CD4-positive, alpha-beta T cell (primary cell): Measurements from ENCODE around the gene EPS8L2. TPM values are rescaled to one million over a fixed set of nuclear protein-coding genes. Genes with fewer than 3 reads are reported as not detected.

Experiments used
- ATAC-seq: fragments of 200-7000 bp; cut with Tn5 transposase; one replicate; pipeline ENCODE4 v1.10.0; 2022; ENCODE audit warnings: mild to moderate bottlenecking; ENCODE audit not compliant: poor library complexity
- CTCF ChIA-PET: fragments of 350-600 bp; sonication (Branson Sonifier 250); formaldehyde crosslinking; loops from one replicate; lab custom pipeline; 2021; ENCODE audit warnings: antibody characterized with exemption, inconsistent platforms; lab: Charles Lee
- POLR2A ChIA-PET: fragments of 350-600 bp; sonication (Branson Sonifier 250); formaldehyde crosslinking; loops from one replicate; lab custom pipeline; 2021; ENCODE audit warnings: antibody characterized with exemption, inconsistent platforms; lab: Charles Lee
- DNase-seq, 14 experiments: peaks; one replicate each; pipeline ENCODE4 v3.0.0-alpha.2; 2013 to 2020; ENCODE audit warnings: mixed read lengths in 2 of 14
- H3K27ac ChIP-seq, 2 donors: one replicate each; pipeline versions ENCODE4 v1.5.1 to v1.7.0; 2013; ENCODE audit warnings: low read length in 2 of 2, low read depth in 1 of 2, mild to moderate bottlenecking in 1 of 2
- H3K27me3 ChIP-seq, 2 experiments: 1 replicate in 1 of 2; 2 replicates in 1 of 2; pipeline versions ENCODE4 v1.6.1 to v1.7.0; 2013; ENCODE audit warnings: low read length in 2 of 2, control low read depth in 1 of 2, mild to moderate bottlenecking in 1 of 2, moderate library complexity in 1 of 2; ENCODE audit not compliant: insufficient read depth in 2 of 2, control insufficient read depth in 1 of 2
- H3K36me3 ChIP-seq: one replicate; pipeline ENCODE4 v1.6.1; 2013; ENCODE audit warnings: low read length, control low read depth; ENCODE audit not compliant: insufficient read depth
- H3K4me1 ChIP-seq: one replicate; pipeline ENCODE4 v1.6.1; 2013; ENCODE audit warnings: low read length, control low read depth; ENCODE audit not compliant: insufficient read depth
- H3K4me3 ChIP-seq: one replicate; pipeline ENCODE4 v1.5.1; 2013; ENCODE audit warnings: mild to moderate bottlenecking, low read length, moderate library complexity
- H3K9me3 ChIP-seq, 2 experiments: 1 replicate in 1 of 2; 2 replicates in 1 of 2; pipeline versions ENCODE4 v1.6.1 to v1.7.0; 2013; ENCODE audit warnings: low read length in 2 of 2, mild to moderate bottlenecking in 2 of 2, control low read depth in 1 of 2, moderate library complexity in 1 of 2; ENCODE audit not compliant: control insufficient read depth in 1 of 2, insufficient read depth in 1 of 2
- H3K27ac Mint-ChIP-seq: one replicate; pipeline ENCODE4 v1.8.0; 2020; ENCODE audit warnings: mixed read lengths
- H3K27me3 Mint-ChIP-seq: one replicate; pipeline ENCODE4 v1.8.0; 2021; ENCODE audit warnings: mixed read lengths
- H3K36me3 Mint-ChIP-seq: one replicate; pipeline ENCODE4 v1.8.0; 2021; ENCODE audit warnings: low read depth, mixed read lengths
- H3K4me1 Mint-ChIP-seq: one replicate; pipeline ENCODE4 v1.8.0; 2021; ENCODE audit warnings: low read depth, mixed read lengths
- H3K4me3 Mint-ChIP-seq: one replicate; pipeline ENCODE4 v1.8.0; 2020; ENCODE audit warnings: mild to moderate bottlenecking, mixed read lengths
- H3K9me3 Mint-ChIP-seq: one replicate; pipeline ENCODE4 v1.8.0; 2020; ENCODE audit warnings: mixed read lengths
- intact Hi-C, 2 experiments: fragments of 100-400 bp; cut with DNase I in 1 of 2; cut with micrococcal nuclease in 1 of 2; formaldehyde crosslinking; loops; one replicate each; pipeline versions ENCODE4 v1.15.1 to v1.9.0; 2023 to 2025; cut with DNase I, micrococcal nuclease
- total RNA-seq, 174 experiments: library from RNA in 2 of 174; stranded (reverse) in 2 of 174; gene quantifications; one replicate each; pipeline ENCODE4 v1.2.3 and lab custom pipeline; 2021 to 2026
- TF ChIP-seq, protein P1 (sequence below): fragments of 200-600 bp; IDR thresholded peaks from one replicate; pipeline ENCODE4 v1.8.0; 2022; ENCODE audit warnings: antibody characterized with exemption, mild to moderate bottlenecking

Gene EPS8L2
- total RNA-seq, 2 experiments from 2014 or later: 3.5 to 4.0 TPM

DNA sequence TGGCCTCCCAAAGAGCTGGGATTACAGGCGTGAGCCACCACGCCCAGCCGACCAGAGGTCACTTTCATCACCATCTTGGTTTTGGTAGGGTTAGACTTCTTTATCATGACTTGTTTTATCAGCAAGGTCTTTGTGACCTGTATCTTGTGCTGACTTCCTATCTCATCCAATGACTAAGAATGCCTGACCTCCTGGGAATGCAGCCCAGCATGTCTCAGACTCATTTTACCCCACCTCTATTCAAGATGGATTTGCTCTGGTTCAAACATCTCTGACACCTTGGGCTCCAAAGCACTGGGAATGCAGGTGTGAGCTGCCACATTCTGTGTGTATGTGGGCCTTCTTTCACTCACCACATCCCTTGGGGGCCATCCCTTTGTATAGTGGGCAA is 36.1 kb downstream of the EPS8L2 start:
- no peaks in the 10 kb centered on the region for H3K36me3 Mint-ChIP-seq
- H3K27me3 ChIP-seq: no peaks in the 10 kb centered on the region
- no peak overlapping the region for H3K4me3 Mint-ChIP-seq
- peaks cover 25% of the 10 kb centered on the region for H3K4me1 ChIP-seq
- intact Hi-C loops: no loop called here
- H3K36me3 ChIP-seq: no peaks in the 10 kb centered on the region
- TF ChIP-seq, protein P1, sequence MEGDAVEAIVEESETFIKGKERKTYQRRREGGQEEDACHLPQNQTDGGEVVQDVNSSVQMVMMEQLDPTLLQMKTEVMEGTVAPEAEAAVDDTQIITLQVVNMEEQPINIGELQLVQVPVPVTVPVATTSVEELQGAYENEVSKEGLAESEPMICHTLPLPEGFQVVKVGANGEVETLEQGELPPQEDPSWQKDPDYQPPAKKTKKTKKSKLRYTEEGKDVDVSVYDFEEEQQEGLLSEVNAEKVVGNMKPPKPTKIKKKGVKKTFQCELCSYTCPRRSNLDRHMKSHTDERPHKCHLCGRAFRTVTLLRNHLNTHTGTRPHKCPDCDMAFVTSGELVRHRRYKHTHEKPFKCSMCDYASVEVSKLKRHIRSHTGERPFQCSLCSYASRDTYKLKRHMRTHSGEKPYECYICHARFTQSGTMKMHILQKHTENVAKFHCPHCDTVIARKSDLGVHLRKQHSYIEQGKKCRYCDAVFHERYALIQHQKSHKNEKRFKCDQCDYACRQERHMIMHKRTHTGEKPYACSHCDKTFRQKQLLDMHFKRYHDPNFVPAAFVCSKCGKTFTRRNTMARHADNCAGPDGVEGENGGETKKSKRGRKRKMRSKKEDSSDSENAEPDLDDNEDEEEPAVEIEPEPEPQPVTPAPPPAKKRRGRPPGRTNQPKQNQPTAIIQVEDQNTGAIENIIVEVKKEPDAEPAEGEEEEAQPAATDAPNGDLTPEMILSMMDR: no peak
- H3K9me3 ChIP-seq: no peaks in the 10 kb centered on the region
- no peak overlapping the region for H3K4me3 ChIP-seq
- POLR2A ChIA-PET: no interaction called here
- H3K4me1 Mint-ChIP-seq: peaks cover 20% of the 10 kb centered on the region
- CTCF ChIA-PET: no interaction called here
- no peaks in the 10 kb centered on the region for H3K9me3 Mint-ChIP-seq
- H3K27me3 Mint-ChIP-seq: no peaks in the 10 kb centered on the region
- no peak overlapping the region for H3K27ac Mint-ChIP-seq
- H3K27ac ChIP-seq: no peak overlapping the region
- DNase-seq (no peak), ATAC-seq (no peak)

DNA sequence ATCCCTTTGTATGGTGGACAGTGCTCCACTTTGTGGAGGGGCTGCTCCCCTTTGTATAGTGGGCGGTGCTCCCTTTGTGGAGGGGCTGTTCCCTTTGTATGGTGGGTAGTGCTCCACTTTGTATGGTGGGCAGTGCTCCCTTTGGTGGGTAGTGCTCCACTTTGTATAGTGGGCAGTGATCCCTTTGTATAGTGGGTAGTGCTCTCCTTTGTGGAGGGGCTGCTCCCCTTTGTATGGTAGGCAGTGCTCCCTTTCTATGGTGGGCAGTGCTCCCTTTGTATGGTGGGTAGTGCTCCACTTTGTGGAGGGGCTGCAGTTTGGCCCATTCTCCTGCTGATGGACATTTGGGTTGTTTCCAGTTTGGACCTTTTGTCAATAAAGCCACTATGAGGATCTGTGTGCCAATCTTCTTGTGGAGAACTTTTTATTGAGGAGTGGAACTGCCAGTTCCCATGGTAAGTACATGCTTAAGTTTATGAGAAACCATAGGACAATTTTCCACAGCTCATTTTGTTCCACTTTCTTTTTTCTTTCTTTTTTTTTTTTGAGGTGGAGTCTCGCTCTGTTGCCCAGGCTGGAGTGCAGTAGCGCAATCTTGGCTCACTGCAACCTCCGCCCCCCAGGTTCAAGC is 36.7 kb downstream of the EPS8L2 start:
- no peak overlapping the region for H3K4me3 Mint-ChIP-seq
- H3K4me3 ChIP-seq: no peak overlapping the region
- H3K9me3 Mint-ChIP-seq: no peaks in the 10 kb centered on the region
- TF ChIP-seq, protein P1: no peak
- H3K9me3 ChIP-seq: no peaks in the 10 kb centered on the region
- no peaks in the 10 kb centered on the region for H3K36me3 ChIP-seq
- H3K27me3 Mint-ChIP-seq: no peaks in the 10 kb centered on the region
- ChIA-PET CTCF (no interaction called here), POLR2A (interaction anchor here (2.4 kb wide), 1 partner anchor 17 kb away, joined by 8 read pairs; no protein-coding TSS in a partner anchor)
- no peaks in the 10 kb centered on the region for H3K36me3 Mint-ChIP-seq
- peaks cover 15% of the 10 kb centered on the region for H3K4me1 Mint-ChIP-seq
- intact Hi-C loops: no loop called here
- ATAC-seq: no peak
- peaks cover 19% of the 10 kb centered on the region for H3K4me1 ChIP-seq
- H3K27ac ChIP-seq: no peak overlapping the region
- no peak overlapping the region for H3K27ac Mint-ChIP-seq
- DNase-seq: no peak
- no peaks in the 10 kb centered on the region for H3K27me3 ChIP-seq

DNA sequence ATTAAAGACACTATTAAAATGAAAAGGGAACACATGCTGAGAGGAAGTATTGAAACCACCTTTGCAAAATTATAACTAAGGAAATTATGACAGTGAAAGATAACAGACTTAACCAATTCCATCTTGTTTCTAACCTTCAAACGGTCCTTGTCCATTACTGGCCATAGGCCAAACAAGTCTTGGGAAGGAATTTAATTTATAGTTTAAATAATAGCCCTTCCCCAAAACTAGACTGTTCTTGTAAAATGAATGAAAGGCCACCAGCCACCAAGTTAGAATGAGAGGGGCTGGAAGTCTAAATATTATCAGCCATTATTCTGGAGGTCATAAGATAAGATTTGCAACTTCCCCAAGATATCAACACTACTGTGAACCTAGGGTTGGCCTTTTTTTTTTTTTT is 39.4 kb downstream of the EPS8L2 start:
- Mint-ChIP-seq H3K36me3 (no peaks in the 10 kb centered on the region), H3K27ac (no peak overlapping the region), H3K4me3 (peak overlapping the region; percentile 38), H3K9me3 (no peaks in the 10 kb centered on the region), H3K4me1 (peaks cover 18% of the 10 kb centered on the region), H3K27me3 (no peaks in the 10 kb centered on the region)
- no peaks in the 10 kb centered on the region for H3K36me3 ChIP-seq
- no peak for DNase-seq
- intact Hi-C loops: loop anchor here (5.0 kb wide), 1 partner anchor 52 kb away; the partner anchor contains the start of gene SLC25A22 (in 2 of the 2)
- H3K9me3 ChIP-seq: no peaks in the 10 kb centered on the region
- H3K4me3 ChIP-seq: no peak overlapping the region
- H3K4me1 ChIP-seq: peaks cover 23% of the 10 kb centered on the region
- no peak overlapping the region for H3K27ac ChIP-seq
- no peaks in the 10 kb centered on the region for H3K27me3 ChIP-seq
- ATAC-seq: no peak
- ChIA-PET POLR2A (interaction anchor here (0.7 to 0.9 kb wide), 3 partner anchors 20 to 184 kb away, joined by 3 read pairs; partner anchors contain the start of gene PIDD1), CTCF (no interaction called here)
- TF ChIP-seq, protein P1: no peak
